ENCODE results near the gene SMC3.

- no peak for TF ChIP-seq CTCF (IDR thresholded peaks at IDR 0.05)
- TF ChIP-seq POLR2AphosphoS5 (IDR thresholded peaks at IDR 0.05), result peak in 2 of 3 donors; percentile 59 to 68
- TF ChIP-seq EP300 (IDR thresholded peaks at IDR 0.05), result no peak
- no peak for TF ChIP-seq POLR2A (IDR thresholded peaks at IDR 0.05)
Measured at GRCh38 chr10:110522365-110522988, 45.0 kb upstream of the SMC3 start.
